Measurements from ENCODE around the gene NEK6. TPM values are rescaled to one million over a fixed set of nuclear protein-coding genes. Genes with fewer than 3 reads are reported as not detected.
A peak's percentile ranks its signal among the peaks of the same experiment; 100 is the strongest.

The NEK6 gene
- total RNA-seq, 1 experiment from 2014 or later = 21.1 TPM

- no peak overlapping the region for H3K4me2 ChIP-seq (ENCODE audit: low read length)
- ATAC-seq = no peak
- no peaks in the 10 kb centered on the region for H3K9me2 ChIP-seq (replicated peaks; ENCODE audit: low read length)
These were observed 35.6 kb upstream of the NEK6 start for GRCh38 chr9:124222109-124222508.

GRCh38 chr9:124222918-124223720, 34.6 kb upstream of the NEK6 start:
- peak overlapping the region; percentile 52 for H3K4me2 ChIP-seq (ENCODE audit: low read length)
- no peaks in the 10 kb centered on the region for H3K36me3 ChIP-seq (ENCODE audit: low read depth, low read length)
- H3K9ac ChIP-seq (ENCODE audit: low read length) = no peak overlapping the region
- H3K4me1 ChIP-seq (ENCODE audit: insufficient read depth, low read length) = peaks cover 53% of the 10 kb centered on the region
- CTCF ChIA-PET = no interaction called here
- intact Hi-C loops (cut with micrococcal nuclease) = loop anchor here (5.0 kb wide), 1 partner anchor 34 kb away; the partner anchor contains the start of gene NEK6
- no TSS peak for BruUV-seq (replicated peaks)
- DNase-seq (peak; percentile 82), ATAC-seq (peak; percentile 33)
- no peaks in the 10 kb centered on the region for H3K27me3 ChIP-seq (ENCODE audit: low read length)
- H3K9me3 ChIP-seq (ENCODE audit: low read length) = no peaks in the 10 kb centered on the region
- no peaks in the 10 kb centered on the region for H3K79me2 ChIP-seq (ENCODE audit: low read length)
- no peaks in the 10 kb centered on the region for H3K9me2 ChIP-seq (replicated peaks; ENCODE audit: low read length)
- POLR2A ChIA-PET (ENCODE audit: unreplicated experiment) = no interaction called here
- H3F3A ChIP-seq (ENCODE audit: low read length, unreplicated experiment) = peaks cover 8% of the 10 kb centered on the region
- no peaks in the 10 kb centered on the region for H4K20me1 ChIP-seq (ENCODE audit: low read length)
- no peak overlapping the region for H3K4me3 ChIP-seq (ENCODE audit: low read length)
- TF ChIP-seq EZH2phosphoT487 (IDR thresholded peaks at IDR 0.05; ENCODE audit: borderline replicate concordance, low read length) = no peak
- TF ChIP-seq EZH2 (IDR thresholded peaks at IDR 0.05; ENCODE audit: low read length, unreplicated experiment) = no peak
- no peak for TF ChIP-seq CTCF (conservative IDR thresholded peaks at IDR 0.05; ENCODE audit: low read depth, low read length)
- H3K27ac ChIP-seq (ENCODE audit: low read length) = peak overlapping the region; percentile 24; the same call in 1 of the 2 replicates
- no peak overlapping the region for H2AFZ ChIP-seq (ENCODE audit: low read length)

More at GRCh38 chr9:124222109-124222508, 35.6 kb upstream of the NEK6 start:
- peaks cover 63% of the 10 kb centered on the region for H3K4me1 ChIP-seq (ENCODE audit: insufficient read depth, low read length)
- no peaks in the 10 kb centered on the region for H3K79me2 ChIP-seq (ENCODE audit: low read length)
- H3K36me3 ChIP-seq (ENCODE audit: low read depth, low read length) = no peaks in the 10 kb centered on the region
- H3K9me3 ChIP-seq (ENCODE audit: low read length) = no peaks in the 10 kb centered on the region
- H3K4me3 ChIP-seq (ENCODE audit: low read length) = no peak overlapping the region
- H3K9ac ChIP-seq (ENCODE audit: low read length) = no peak overlapping the region
- no peaks in the 10 kb centered on the region for H3K27me3 ChIP-seq (ENCODE audit: low read length)
- no peak for DNase-seq
- TF ChIP-seq CTCF (conservative IDR thresholded peaks at IDR 0.05; ENCODE audit: low read depth, low read length) (no peak), EZH2phosphoT487 (IDR thresholded peaks at IDR 0.05; ENCODE audit: borderline replicate concordance, low read length) (no peak), EZH2 (IDR thresholded peaks at IDR 0.05; ENCODE audit: low read length, unreplicated experiment) (no peak)
- no peaks in the 10 kb centered on the region for H4K20me1 ChIP-seq (ENCODE audit: low read length)
- POLR2A ChIA-PET (ENCODE audit: unreplicated experiment) = no interaction called here
- H3F3A ChIP-seq (ENCODE audit: low read length, unreplicated experiment) = peaks cover 8% of the 10 kb centered on the region
- H3K27ac ChIP-seq (ENCODE audit: low read length) = peak overlapping the region; percentile 92
- CTCF ChIA-PET = no interaction called here
- intact Hi-C loops (cut with micrococcal nuclease) = loop anchor here (5.0 kb wide), 1 partner anchor 35 kb away; the partner anchor contains the start of gene NEK6
- H2AFZ ChIP-seq (ENCODE audit: low read length) = no peak overlapping the region
- BruUV-seq (replicated peaks) = no TSS peak

GRCh38 chr9:124225945-124226344, 31.8 kb upstream of the NEK6 start:
- Histone ChIP-seq H3K27ac (ENCODE audit: low read length) (no peak overlapping the region), H3K9me3 (ENCODE audit: low read length) (no peaks in the 10 kb centered on the region), H3K4me3 (ENCODE audit: low read length) (no peak overlapping the region), H2AFZ (ENCODE audit: low read length) (no peak overlapping the region), H3K4me2 (ENCODE audit: low read length) (no peak overlapping the region), H3K79me2 (ENCODE audit: low read length) (no peaks in the 10 kb centered on the region), H4K20me1 (ENCODE audit: low read length) (no peaks in the 10 kb centered on the region), H3K9ac (ENCODE audit: low read length) (no peak overlapping the region), H3K4me1 (ENCODE audit: insufficient read depth, low read length) (peaks cover 32% of the 10 kb centered on the region), H3K27me3 (ENCODE audit: low read length) (no peaks in the 10 kb centered on the region), H3K9me2 (replicated peaks; ENCODE audit: low read length) (no peaks in the 10 kb centered on the region), H3K36me3 (ENCODE audit: low read depth, low read length) (no peaks in the 10 kb centered on the region), H3F3A (ENCODE audit: low read length, unreplicated experiment) (peaks cover 5% of the 10 kb centered on the region)
- CTCF ChIA-PET = no interaction called here
- DNase-seq = no peak
- ATAC-seq = no peak
- TF ChIP-seq CTCF (conservative IDR thresholded peaks at IDR 0.05; ENCODE audit: low read depth, low read length) (no peak), EZH2phosphoT487 (IDR thresholded peaks at IDR 0.05; ENCODE audit: borderline replicate concordance, low read length) (no peak), EZH2 (IDR thresholded peaks at IDR 0.05; ENCODE audit: low read length, unreplicated experiment) (no peak)
- BruUV-seq (replicated peaks) = no TSS peak
- POLR2A ChIA-PET (ENCODE audit: unreplicated experiment) = no interaction called here
- intact Hi-C loops (cut with micrococcal nuclease) = no loop called here
